B cell (primary cell): ENCODE data around the gene RAB6A. TPM values are rescaled to one million over a fixed set of nuclear protein-coding genes. Genes with fewer than 3 reads are reported as not detected.
"Not testable (repeated sequence)": the region's sequence is repeated elsewhere in the genome, so short reads cannot be mapped to it uniquely, and the experiment has no call there.

ENCODE experiments used
- ATAC-seq: fragments of 200-7000 bp; cut with Tn5 transposase; one replicate; pipeline ENCODE4 v1.10.0; 2021; ENCODE audit warnings: low read depth, mild to moderate bottlenecking, moderate number of reproducible peaks, moderate library complexity
- CTCF ChIA-PET: fragments of 350-600 bp; sonication (Branson Sonifier 250); formaldehyde crosslinking; loops from one replicate; lab custom pipeline; 2021; ENCODE audit warnings: antibody characterized with exemption, inconsistent platforms; lab: Charles Lee
- POLR2A ChIA-PET: fragments of 350-600 bp; sonication (Branson Sonifier 250); formaldehyde crosslinking; loops from one replicate; lab custom pipeline; 2021; ENCODE audit warnings: antibody characterized with exemption; lab: Charles Lee
- DNase-seq: peaks from one replicate; pipeline ENCODE4 v3.0.0; 2013
- H2AFZ ChIP-seq: 2 replicates; pipeline ENCODE4 v1.6.1; 2012; ENCODE audit warnings: mild to moderate bottlenecking, low read depth, low read length; ENCODE audit not compliant: insufficient read depth, poor library complexity, severe bottlenecking
- H3K27ac ChIP-seq, 2 donors: 1 replicate in 1 of 2; 2 replicates in 1 of 2; pipeline ENCODE4 v1.5.1; 2012 to 2013; ENCODE audit warnings: low read length in 2 of 2, mild to moderate bottlenecking in 2 of 2, moderate library complexity in 1 of 2
- H3K27me3 ChIP-seq, 4 experiments: fragments of 200-600 bp in 1 of 4; sonication (generic) in 1 of 4; replicated peaks in 1 of 4; 1 replicate in 2 of 4; 2 replicates in 2 of 4; pipeline versions ENCODE4 v1.6.1 to v1.7.0; 2013 to 2016; ENCODE audit warnings: low read length in 3 of 4, mild to moderate bottlenecking in 2 of 4, mixed read lengths in 1 of 4, moderate library complexity in 1 of 4; ENCODE audit not compliant: insufficient read depth in 4 of 4, control insufficient read depth in 3 of 4; ENCODE audit errors: control extremely low read depth in 1 of 4
- H3K36me3 ChIP-seq, 2 experiments: replicated peaks in 1 of 2; 1 replicate in 1 of 2; 2 replicates in 1 of 2; pipeline versions ENCODE4 v1.6.1 to v1.7.1; 2013; ENCODE audit warnings: low read length in 1 of 2; ENCODE audit not compliant: insufficient read depth in 2 of 2, control insufficient read depth in 1 of 2; ENCODE audit errors: control extremely low read depth in 1 of 2, extremely low read depth in 1 of 2
- H3K4me1 ChIP-seq, 2 donors: fragments of 200-600 bp in 1 of 2; sonication (generic) in 1 of 2; 1 replicate in 1 of 2; 2 replicates in 1 of 2; pipeline versions ENCODE4 v1.5.1 to v1.6.1; 2013 to 2017; ENCODE audit warnings: low read length in 2 of 2; ENCODE audit not compliant: control insufficient read depth in 2 of 2, insufficient read depth in 2 of 2
- H3K4me2 ChIP-seq: replicated peaks from 2 replicates; pipeline ENCODE3; 2012; ENCODE audit warnings: mild to moderate bottlenecking, low read depth, low read length; ENCODE audit not compliant: poor library complexity, severe bottlenecking
- H3K4me3 ChIP-seq, 5 experiments: fragments of 200-600 bp in 1 of 5; sonication (generic) in 1 of 5; 1 replicate in 3 of 5; 2 replicates in 2 of 5; pipeline versions ENCODE4 v1.5.1 to v1.7.0; 2011 to 2016; ENCODE audit warnings: low read length in 4 of 5, mild to moderate bottlenecking in 4 of 5, low read depth in 2 of 5, control low read depth in 1 of 5, moderate library complexity in 1 of 5; ENCODE audit not compliant: insufficient read depth in 1 of 5; ENCODE audit errors: control extremely low read depth in 1 of 5, extremely low read depth in 1 of 5
- H3K79me2 ChIP-seq: fragments of 200-600 bp; sonication (generic); one replicate; pipeline ENCODE4 v1.6.0; 2016; ENCODE audit warnings: low read length; ENCODE audit not compliant: control insufficient read depth, insufficient read depth
- H3K9ac ChIP-seq: fragments of 200-600 bp; sonication (generic); 2 replicates; pipeline ENCODE4 v1.6.1; 2017; ENCODE audit warnings: mild to moderate bottlenecking, low read length, moderate library complexity
- H3K9me3 ChIP-seq, 3 donors: one replicate each; pipeline versions ENCODE4 v1.6.1 to v1.7.1; 2013; ENCODE audit warnings: low read length in 2 of 3; ENCODE audit not compliant: control insufficient read depth in 2 of 3, insufficient read depth in 1 of 3; ENCODE audit errors: control extremely low read depth in 1 of 3
- H4K20me1 ChIP-seq: 2 replicates; pipeline ENCODE4 v1.6.0; 2012; ENCODE audit warnings: mild to moderate bottlenecking, low read length; ENCODE audit not compliant: insufficient read depth, control insufficient read depth, poor library complexity, severe bottlenecking
- H3K27ac Mint-ChIP-seq: one replicate; pipeline ENCODE4 v1.8.0; 2021; ENCODE audit warnings: mixed read lengths
- H3K27me3 Mint-ChIP-seq: one replicate; pipeline ENCODE4 v1.8.0; 2021; ENCODE audit warnings: mixed read lengths
- H3K4me1 Mint-ChIP-seq: one replicate; pipeline ENCODE4 v1.8.0; 2021; ENCODE audit warnings: mixed read lengths
- H3K4me3 Mint-ChIP-seq: one replicate; pipeline ENCODE4 v1.8.0; 2021; ENCODE audit warnings: mixed read lengths
- H3K9me3 Mint-ChIP-seq: one replicate; pipeline ENCODE4 v1.8.0; 2022; ENCODE audit warnings: mixed read lengths; ENCODE audit not compliant: insufficient read depth
- CTCF ChIP-seq: fragments of 200-600 bp; IDR thresholded peaks from one replicate; pipeline ENCODE4 v1.8.0; 2022; ENCODE audit warnings: antibody characterized with exemption, mild to moderate bottlenecking
- EZH2 ChIP-seq: IDR thresholded peaks from 2 replicates; pipeline ENCODE4 v1.6.1; 2012; ENCODE audit warnings: borderline replicate concordance, low read depth, mild to moderate bottlenecking, moderate library complexity, low read length; ENCODE audit not compliant: insufficient read depth, poor library complexity, severe bottlenecking
- WGBS: methylation state at CpG from one replicate; pipeline ENCODE4 v1.1.5; 2013; ENCODE audit warnings: missing lambda C conversion rate; ENCODE audit not compliant: insufficient coverage; 5-methylcytosine and 5-hydroxymethylcytosine counted together
- intact Hi-C: fragments of 100-400 bp; cut with micrococcal nuclease; formaldehyde crosslinking; loops from one replicate; pipeline ENCODE4 v1.10.0; 2022
- polyA plus RNA-seq: library from polyadenylated mRNA; depleted of rRNA; stranded (reverse); fragments of >200 nt; gene quantifications from 2 replicates; pipeline ENCODE4 v1.2.3, GENCODE V29; 2012
- total RNA-seq, 2 donors: library from RNA; stranded (reverse); fragments of 120-200 nt in 1 of 2; gene quantifications; 1 replicate in 1 of 2; 2 replicates in 1 of 2; pipeline versions ENCODE4 v1.2.3 to v1.2.4, GENCODE V29; 2013 to 2022

RAB6A gene
- total and polyA plus RNA-seq, 2 donors (not counting 1 experiment from before 2014, with no cell fraction given) = 17.2 to 70.5 TPM

GRCh38 chr11:73787051-73787642 lies 26.3 kb upstream of the RAB6A start:
- ATAC-seq (no peak), DNase-seq (no peak)
- whole genome bisulfite sequencing = 93% methylated on average over 9 of the region's 17 CpGs
- H3K27me3 Mint-ChIP-seq = no peaks in the 10 kb centered on the region
- no peaks in the 10 kb centered on the region for H3K9me3 Mint-ChIP-seq
- Histone ChIP-seq H3K4me1 (peaks cover 13 to 14% of the 10 kb centered on the region in 2 donors), H3K36me3 (peaks cover 0 to 4% of the 10 kb centered on the region in 2 experiments), H3K4me3 (peak overlapping the region in 3 of 5 experiments; percentile 67 to 98 (median 93)), H3K27ac (peak overlapping the region; percentile 75 to 77), H4K20me1 (no peaks in the 10 kb centered on the region), H2AFZ (peak overlapping the region; percentile 95), H3K27me3 (no peaks in the 10 kb centered on the region), H3K9ac (peak overlapping the region; percentile 86), H3K79me2 (peaks cover 21% of the 10 kb centered on the region), H3K4me2 (peak overlapping the region; percentile 67), H3K9me3 (no peaks in the 10 kb centered on the region)
- TF ChIP-seq CTCF = no peak
- no peak for TF ChIP-seq EZH2
- ChIA-PET POLR2A (interaction anchor here (1.0 to 2.0 kb wide), 2 partner anchors 8 to 26 kb away, joined by 4 to 9 read pairs; partner anchors contain the start of gene RAB6A), CTCF (interaction anchor here (0.6 to 2.0 kb wide), 4 partner anchors 8 to 1200 kb away, joined by 3 to 11 read pairs (median 6); partner anchors contain the start of gene RAB6A)
- H3K4me3 Mint-ChIP-seq = peak overlapping the region; percentile 99
- H3K4me1 Mint-ChIP-seq = peaks cover 20% of the 10 kb centered on the region
- peak overlapping the region; percentile 98 for H3K27ac Mint-ChIP-seq
- intact Hi-C loops = no loop called here

GRCh38 chr11:73785467-73785866 lies 24.6 kb upstream of the RAB6A start:
- H3K27me3 ChIP-seq, DNase-seq, H3K79me2 ChIP-seq, H3K27me3 Mint-ChIP-seq, CTCF ChIA-PET, H3K4me3 Mint-ChIP-seq, H3K9me3 ChIP-seq, H3K27ac Mint-ChIP-seq, H3K36me3 ChIP-seq, H3K9me3 Mint-ChIP-seq, H3K4me2 ChIP-seq, H4K20me1 ChIP-seq, intact Hi-C loops, H3K4me3 ChIP-seq, ATAC-seq, H2AFZ ChIP-seq, H3K9ac ChIP-seq, H3K27ac ChIP-seq: not testable (repeated sequence)
- POLR2A ChIA-PET = interaction anchor here (0.7 kb wide), 2 partner anchors 332 to 1330 kb away, joined by 3 to 4 read pairs; no protein-coding TSS in a partner anchor
- peaks cover 13 to 14% of the 10 kb centered on the region in 2 donors for H3K4me1 ChIP-seq
- H3K4me1 Mint-ChIP-seq = peaks cover 20% of the 10 kb centered on the region
